ENCODE measurements around the gene CCR4. TPM values are rescaled to one million over a fixed set of nuclear protein-coding genes. Genes with fewer than 3 reads are reported as not detected.

Gene CCR4
- total and polyA plus RNA-seq, 10 of the 15 experiments (the other 5 are each of a cell fraction or from before 2014, with no cell fraction given), result 0.41 to 12.4 (median 5.3) TPM

DNA sequence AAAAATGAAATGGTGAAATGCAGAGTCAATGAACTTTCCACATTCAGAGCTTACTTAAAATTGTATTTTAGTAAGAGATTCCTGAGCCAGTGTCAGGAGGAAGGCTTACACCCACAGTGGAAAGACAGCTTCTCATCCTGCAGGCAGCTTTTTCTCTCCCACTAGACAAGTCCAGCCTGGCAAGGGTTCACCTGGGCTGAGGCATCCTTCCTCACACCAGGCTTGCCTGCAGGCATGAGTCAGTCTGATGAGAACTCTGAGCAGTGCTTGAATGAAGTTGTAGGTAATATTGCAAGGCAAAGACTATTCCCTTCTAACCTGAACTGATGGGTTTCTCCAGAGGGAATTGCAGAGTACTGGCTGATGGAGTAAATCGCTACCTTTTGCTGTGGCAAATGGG lies 3.1 kb downstream of the CCR4 start:
- Histone ChIP-seq H3K9ac (ENCODE audit: control insufficient read depth, insufficient read depth, low read length) (no peak overlapping the region), H3K27me3 (replicated peaks in 1 of 2; ENCODE audit: control insufficient read depth in 2 of 2, insufficient read depth in 2 of 2, low read length in 1 of 2) (no peaks in the 10 kb centered on the region), H4K20me1 (ENCODE audit: control insufficient read depth, insufficient read depth) (no peaks in the 10 kb centered on the region), H3K27ac (ENCODE audit: control insufficient read depth, insufficient read depth) (no peak overlapping the region), H3K36me3 (ENCODE audit: control insufficient read depth in 2 of 2, insufficient read depth in 2 of 2, low read length in 1 of 2) (no peaks in the 10 kb centered on the region), H3K4me3 (no peak overlapping the region), H3K4me2 (ENCODE audit: control insufficient read depth, insufficient read depth) (no peak overlapping the region), H3K9me3 (replicated peaks; ENCODE audit: control insufficient read depth, insufficient read depth, low read length) (no peaks in the 10 kb centered on the region), H2AFZ (ENCODE audit: control insufficient read depth, low read depth, low read length) (no peak overlapping the region), H3K4me1 (ENCODE audit: control insufficient read depth, insufficient read depth, low read length) (peaks cover 4% of the 10 kb centered on the region; the same call in 1 of the 2 replicates), H3K79me2 (ENCODE audit: control insufficient read depth, insufficient read depth, low read length) (no peaks in the 10 kb centered on the region)
- no peak for ATAC-seq
- no peak for DNase-seq (ENCODE audit: low read depth, low spot score)
- RAD21 ChIA-PET (ENCODE audit: unreplicated experiment), result no interaction called here
- POLR2A ChIA-PET, result interaction anchor here (1.0 kb wide), 1 partner anchor 117 kb away, joined by 3 read pairs; no protein-coding TSS in a partner anchor
- CTCF ChIA-PET, result no interaction called here
- SMC1A ChIA-PET (ENCODE audit: uncharacterized antibody, unreplicated experiment), result no interaction called here
- 53% methylated on average over 1 of the region's 1 CpG for WGBS (ENCODE audit: insufficient coverage, insufficient replicate concordance, low lambda C conversion rate, missing lambda C conversion rate)
- no TSS peak for BruUV-seq (replicated peaks)
- no peak for FAIRE-seq
- in situ Hi-C loops (cut with MboI) (loop anchor here (5.0 to 10.0 kb wide), 3 partner anchors 128 to 830 kb away; no protein-coding TSS in a partner anchor), intact Hi-C loops (cut with micrococcal nuclease; ENCODE audit: unreplicated experiment) (loop anchor here (5.0 kb wide), 1 partner anchor 33 kb away; no protein-coding TSS in a partner anchor)
- TF ChIP-seq RAD51 (IDR thresholded peaks at IDR 0.05) (no peak), TCF12 (IDR thresholded peaks at IDR 0.05; ENCODE audit: low read depth, low read length) (no peak), RCOR1 (conservative IDR thresholded peaks at IDR 0.05; ENCODE audit: low read depth, low read length) (no peak), NFYA (IDR thresholded peaks at IDR 0.05; ENCODE audit: borderline replicate concordance, low read depth, low read length) (no peak), CHD2 (IDR thresholded peaks at IDR 0.05; ENCODE audit: borderline replicate concordance, low read depth, low read length) (no peak), ZBED1 (IDR thresholded peaks at IDR 0.05; ENCODE audit: borderline replicate concordance) (no peak), TAF1 (IDR thresholded peaks at IDR 0.05; ENCODE audit: borderline replicate concordance, low read depth, low read length) (no peak)
- TF ChIP-seq, protein P1, sequence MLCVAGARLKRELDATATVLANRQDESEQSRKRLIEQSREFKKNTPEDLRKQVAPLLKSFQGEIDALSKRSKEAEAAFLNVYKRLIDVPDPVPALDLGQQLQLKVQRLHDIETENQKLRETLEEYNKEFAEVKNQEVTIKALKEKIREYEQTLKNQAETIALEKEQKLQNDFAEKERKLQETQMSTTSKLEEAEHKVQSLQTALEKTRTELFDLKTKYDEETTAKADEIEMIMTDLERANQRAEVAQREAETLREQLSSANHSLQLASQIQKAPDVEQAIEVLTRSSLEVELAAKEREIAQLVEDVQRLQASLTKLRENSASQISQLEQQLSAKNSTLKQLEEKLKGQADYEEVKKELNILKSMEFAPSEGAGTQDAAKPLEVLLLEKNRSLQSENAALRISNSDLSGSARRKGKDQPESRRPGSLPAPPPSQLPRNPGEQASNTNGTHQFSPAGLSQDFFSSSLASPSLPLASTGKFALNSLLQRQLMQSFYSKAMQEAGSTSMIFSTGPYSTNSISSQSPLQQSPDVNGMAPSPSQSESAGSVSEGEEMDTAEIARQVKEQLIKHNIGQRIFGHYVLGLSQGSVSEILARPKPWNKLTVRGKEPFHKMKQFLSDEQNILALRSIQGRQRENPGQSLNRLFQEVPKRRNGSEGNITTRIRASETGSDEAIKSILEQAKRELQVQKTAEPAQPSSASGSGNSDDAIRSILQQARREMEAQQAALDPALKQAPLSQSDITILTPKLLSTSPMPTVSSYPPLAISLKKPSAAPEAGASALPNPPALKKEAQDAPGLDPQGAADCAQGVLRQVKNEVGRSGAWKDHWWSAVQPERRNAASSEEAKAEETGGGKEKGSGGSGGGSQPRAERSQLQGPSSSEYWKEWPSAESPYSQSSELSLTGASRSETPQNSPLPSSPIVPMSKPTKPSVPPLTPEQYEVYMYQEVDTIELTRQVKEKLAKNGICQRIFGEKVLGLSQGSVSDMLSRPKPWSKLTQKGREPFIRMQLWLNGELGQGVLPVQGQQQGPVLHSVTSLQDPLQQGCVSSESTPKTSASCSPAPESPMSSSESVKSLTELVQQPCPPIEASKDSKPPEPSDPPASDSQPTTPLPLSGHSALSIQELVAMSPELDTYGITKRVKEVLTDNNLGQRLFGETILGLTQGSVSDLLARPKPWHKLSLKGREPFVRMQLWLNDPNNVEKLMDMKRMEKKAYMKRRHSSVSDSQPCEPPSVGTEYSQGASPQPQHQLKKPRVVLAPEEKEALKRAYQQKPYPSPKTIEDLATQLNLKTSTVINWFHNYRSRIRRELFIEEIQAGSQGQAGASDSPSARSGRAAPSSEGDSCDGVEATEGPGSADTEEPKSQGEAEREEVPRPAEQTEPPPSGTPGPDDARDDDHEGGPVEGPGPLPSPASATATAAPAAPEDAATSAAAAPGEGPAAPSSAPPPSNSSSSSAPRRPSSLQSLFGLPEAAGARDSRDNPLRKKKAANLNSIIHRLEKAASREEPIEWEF (IDR thresholded peaks at IDR 0.05; ENCODE audit: insufficient replicate concordance, low read depth, low read length), result no peak
- TF ChIP-seq, protein P2, sequence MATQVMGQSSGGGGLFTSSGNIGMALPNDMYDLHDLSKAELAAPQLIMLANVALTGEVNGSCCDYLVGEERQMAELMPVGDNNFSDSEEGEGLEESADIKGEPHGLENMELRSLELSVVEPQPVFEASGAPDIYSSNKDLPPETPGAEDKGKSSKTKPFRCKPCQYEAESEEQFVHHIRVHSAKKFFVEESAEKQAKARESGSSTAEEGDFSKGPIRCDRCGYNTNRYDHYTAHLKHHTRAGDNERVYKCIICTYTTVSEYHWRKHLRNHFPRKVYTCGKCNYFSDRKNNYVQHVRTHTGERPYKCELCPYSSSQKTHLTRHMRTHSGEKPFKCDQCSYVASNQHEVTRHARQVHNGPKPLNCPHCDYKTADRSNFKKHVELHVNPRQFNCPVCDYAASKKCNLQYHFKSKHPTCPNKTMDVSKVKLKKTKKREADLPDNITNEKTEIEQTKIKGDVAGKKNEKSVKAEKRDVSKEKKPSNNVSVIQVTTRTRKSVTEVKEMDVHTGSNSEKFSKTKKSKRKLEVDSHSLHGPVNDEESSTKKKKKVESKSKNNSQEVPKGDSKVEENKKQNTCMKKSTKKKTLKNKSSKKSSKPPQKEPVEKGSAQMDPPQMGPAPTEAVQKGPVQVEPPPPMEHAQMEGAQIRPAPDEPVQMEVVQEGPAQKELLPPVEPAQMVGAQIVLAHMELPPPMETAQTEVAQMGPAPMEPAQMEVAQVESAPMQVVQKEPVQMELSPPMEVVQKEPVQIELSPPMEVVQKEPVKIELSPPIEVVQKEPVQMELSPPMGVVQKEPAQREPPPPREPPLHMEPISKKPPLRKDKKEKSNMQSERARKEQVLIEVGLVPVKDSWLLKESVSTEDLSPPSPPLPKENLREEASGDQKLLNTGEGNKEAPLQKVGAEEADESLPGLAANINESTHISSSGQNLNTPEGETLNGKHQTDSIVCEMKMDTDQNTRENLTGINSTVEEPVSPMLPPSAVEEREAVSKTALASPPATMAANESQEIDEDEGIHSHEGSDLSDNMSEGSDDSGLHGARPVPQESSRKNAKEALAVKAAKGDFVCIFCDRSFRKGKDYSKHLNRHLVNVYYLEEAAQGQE (IDR thresholded peaks at IDR 0.05; ENCODE audit: low read depth, low read length), result no peak
- TF ChIP-seq, protein P3, sequence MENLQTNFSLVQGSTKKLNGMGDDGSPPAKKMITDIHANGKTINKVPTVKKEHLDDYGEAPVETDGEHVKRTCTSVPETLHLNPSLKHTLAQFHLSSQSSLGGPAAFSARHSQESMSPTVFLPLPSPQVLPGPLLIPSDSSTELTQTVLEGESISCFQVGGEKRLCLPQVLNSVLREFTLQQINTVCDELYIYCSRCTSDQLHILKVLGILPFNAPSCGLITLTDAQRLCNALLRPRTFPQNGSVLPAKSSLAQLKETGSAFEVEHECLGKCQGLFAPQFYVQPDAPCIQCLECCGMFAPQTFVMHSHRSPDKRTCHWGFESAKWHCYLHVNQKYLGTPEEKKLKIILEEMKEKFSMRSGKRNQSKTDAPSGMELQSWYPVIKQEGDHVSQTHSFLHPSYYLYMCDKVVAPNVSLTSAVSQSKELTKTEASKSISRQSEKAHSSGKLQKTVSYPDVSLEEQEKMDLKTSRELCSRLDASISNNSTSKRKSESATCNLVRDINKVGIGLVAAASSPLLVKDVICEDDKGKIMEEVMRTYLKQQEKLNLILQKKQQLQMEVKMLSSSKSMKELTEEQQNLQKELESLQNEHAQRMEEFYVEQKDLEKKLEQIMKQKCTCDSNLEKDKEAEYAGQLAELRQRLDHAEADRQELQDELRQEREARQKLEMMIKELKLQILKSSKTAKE (IDR thresholded peaks at IDR 0.05; ENCODE audit: low read depth, poor library complexity, severe bottlenecking), result no peak

Measured in GM12878 (cell line).